ENCODE data around the gene GCA. TPM values are rescaled to one million over a fixed set of nuclear protein-coding genes. Genes with fewer than 3 reads are reported as not detected.

Gene GCA
- total RNA-seq, 1 donor from 2014 or later = 45.1 TPM

DNA sequence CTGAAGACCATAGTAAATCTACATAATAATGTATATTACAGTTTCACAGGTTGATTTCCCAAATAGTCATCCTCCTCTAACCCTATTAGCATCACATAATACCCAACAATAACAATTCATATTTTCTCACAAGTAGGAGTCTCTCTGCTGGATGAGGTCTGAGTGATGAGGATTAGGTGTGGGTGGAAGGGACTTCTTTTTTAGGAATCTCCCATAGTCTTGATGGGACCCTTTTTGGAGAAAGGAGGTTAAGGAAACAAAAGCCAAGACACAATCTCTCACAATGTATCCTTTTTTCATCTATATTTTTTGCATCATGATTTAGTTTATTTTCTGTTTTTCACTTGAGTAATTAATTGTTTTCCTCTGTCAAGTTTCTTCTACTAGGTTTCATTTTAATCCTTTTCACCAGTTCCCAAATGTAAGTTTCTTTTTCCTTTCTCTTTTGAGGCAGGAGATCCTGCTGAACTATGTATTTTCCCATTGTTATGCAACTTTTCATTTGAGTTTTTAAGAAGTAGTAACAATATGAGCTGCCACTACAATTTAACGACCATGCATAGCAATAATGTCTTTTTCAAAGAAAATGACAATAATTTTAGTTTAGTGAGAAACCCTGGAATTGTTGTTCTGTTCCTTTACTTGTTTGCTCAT is 22.9 kb upstream of the GCA start:
- intact Hi-C loops (cut with DNase I) = no loop called here
- no peak for DNase-seq (ENCODE audit: low spot score in 2 of 2)
- no peak overlapping the region for H3K27ac ChIP-seq
- H3K36me3 ChIP-seq = no peaks in the 10 kb centered on the region
- H3K4me1 ChIP-seq = peaks cover 4 to 21% of the 10 kb centered on the region in 2 donors
- H3K4me3 ChIP-seq = no peak overlapping the region
- H3K27me3 ChIP-seq = no peaks in the 10 kb centered on the region
- TF ChIP-seq, protein P1, sequence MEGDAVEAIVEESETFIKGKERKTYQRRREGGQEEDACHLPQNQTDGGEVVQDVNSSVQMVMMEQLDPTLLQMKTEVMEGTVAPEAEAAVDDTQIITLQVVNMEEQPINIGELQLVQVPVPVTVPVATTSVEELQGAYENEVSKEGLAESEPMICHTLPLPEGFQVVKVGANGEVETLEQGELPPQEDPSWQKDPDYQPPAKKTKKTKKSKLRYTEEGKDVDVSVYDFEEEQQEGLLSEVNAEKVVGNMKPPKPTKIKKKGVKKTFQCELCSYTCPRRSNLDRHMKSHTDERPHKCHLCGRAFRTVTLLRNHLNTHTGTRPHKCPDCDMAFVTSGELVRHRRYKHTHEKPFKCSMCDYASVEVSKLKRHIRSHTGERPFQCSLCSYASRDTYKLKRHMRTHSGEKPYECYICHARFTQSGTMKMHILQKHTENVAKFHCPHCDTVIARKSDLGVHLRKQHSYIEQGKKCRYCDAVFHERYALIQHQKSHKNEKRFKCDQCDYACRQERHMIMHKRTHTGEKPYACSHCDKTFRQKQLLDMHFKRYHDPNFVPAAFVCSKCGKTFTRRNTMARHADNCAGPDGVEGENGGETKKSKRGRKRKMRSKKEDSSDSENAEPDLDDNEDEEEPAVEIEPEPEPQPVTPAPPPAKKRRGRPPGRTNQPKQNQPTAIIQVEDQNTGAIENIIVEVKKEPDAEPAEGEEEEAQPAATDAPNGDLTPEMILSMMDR (IDR thresholded peaks at IDR 0.05) = no peak
- H3K9me3 ChIP-seq = no peaks in the 10 kb centered on the region

DNA sequence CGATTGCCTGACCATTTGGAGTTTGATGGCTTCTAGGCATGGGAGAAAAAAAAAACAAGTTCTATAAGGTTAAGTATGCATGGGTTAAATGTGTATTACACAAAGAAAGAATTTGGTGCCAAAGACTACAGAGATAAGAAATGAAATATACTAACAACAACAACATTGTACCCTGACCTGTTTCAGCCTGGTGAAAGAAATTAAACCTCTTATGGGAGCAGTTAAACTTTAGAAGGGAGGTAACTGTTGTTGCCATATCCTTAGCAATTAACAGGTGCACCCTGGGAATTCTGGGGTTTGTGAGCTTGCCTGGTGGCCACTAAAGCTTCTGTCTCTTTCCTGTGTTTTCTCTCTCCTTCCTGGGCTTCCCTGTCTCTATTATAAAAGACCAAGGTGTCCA is 19.0 kb upstream of the GCA start:
- Histone ChIP-seq H3K4me3 (no peak overlapping the region), H3K36me3 (no peaks in the 10 kb centered on the region), H3K27me3 (no peaks in the 10 kb centered on the region), H3K27ac (no peak overlapping the region), H3K4me1 (peaks cover 0 to 7% of the 10 kb centered on the region in 2 donors), H3K9me3 (no peaks in the 10 kb centered on the region)
- intact Hi-C loops (cut with DNase I) = no loop called here
- TF ChIP-seq, protein P1 (IDR thresholded peaks at IDR 0.05) = no peak
- DNase-seq (ENCODE audit: low spot score in 2 of 2) = no peak

DNA sequence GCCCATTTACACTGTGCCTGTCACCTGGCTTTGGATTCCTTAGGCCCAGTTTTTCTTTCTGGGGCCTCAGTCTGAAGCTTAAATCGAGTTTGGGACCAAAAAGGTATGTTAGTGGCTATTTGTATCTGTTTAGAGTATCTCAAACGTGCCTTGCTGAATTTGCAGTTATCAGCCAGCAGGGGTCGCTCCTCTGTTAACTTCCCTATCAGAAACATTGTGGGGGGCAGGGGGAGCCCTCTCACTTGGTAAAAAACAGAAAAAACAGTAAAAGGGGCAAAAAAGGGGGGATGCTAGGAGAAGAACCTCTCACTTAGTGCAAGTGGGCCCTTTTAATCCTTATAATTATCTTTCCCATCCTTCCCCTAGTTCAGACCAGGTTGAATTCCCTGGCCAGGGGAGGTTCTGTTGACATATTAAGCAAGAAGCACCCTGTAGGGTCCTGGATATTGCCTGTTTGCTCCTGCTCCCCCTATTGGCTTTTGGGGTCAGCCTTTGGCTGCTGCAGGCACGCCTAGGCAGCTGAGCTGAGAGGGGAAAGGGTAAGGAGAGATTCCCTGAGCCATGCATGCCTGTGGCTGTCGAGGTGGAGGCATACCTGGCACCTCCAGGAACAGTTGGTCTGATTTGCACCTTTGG is 16.7 kb upstream of the GCA start:
- TF ChIP-seq, protein P1 (IDR thresholded peaks at IDR 0.05) = peak in 2 of 3 experiments; percentile 27 to 29
- H3K27me3 ChIP-seq = no peaks in the 10 kb centered on the region
- no peaks in the 10 kb centered on the region for H3K9me3 ChIP-seq
- no peaks in the 10 kb centered on the region for H3K4me1 ChIP-seq
- no peak overlapping the region for H3K27ac ChIP-seq
- H3K36me3 ChIP-seq = no peaks in the 10 kb centered on the region
- H3K4me3 ChIP-seq = no peak overlapping the region
- DNase-seq (ENCODE audit: low spot score in 2 of 2) = no peak
- intact Hi-C loops (cut with DNase I) = no loop called here

DNA sequence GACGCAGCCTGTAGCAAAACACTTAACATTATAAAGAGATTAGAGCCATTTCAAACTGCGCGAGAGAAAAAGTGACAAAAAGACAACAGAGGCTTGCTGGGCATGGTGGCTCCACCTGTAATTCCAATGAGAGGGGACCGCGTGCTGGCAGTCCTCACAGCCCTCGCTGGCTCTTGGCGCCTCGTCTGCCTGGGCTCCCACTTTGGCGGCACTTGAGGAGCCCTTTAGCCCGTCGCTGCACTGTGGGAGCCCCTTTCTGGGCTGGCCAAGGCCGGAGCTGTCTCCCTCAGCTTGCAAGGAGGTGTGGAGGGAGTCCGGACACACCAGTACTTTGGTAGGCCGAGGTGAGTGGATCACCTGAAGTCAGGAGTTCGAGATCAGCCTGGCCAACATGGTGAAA is 16.1 kb upstream of the GCA start:
- TF ChIP-seq, protein P1 (IDR thresholded peaks at IDR 0.05) = no peak

DNA sequence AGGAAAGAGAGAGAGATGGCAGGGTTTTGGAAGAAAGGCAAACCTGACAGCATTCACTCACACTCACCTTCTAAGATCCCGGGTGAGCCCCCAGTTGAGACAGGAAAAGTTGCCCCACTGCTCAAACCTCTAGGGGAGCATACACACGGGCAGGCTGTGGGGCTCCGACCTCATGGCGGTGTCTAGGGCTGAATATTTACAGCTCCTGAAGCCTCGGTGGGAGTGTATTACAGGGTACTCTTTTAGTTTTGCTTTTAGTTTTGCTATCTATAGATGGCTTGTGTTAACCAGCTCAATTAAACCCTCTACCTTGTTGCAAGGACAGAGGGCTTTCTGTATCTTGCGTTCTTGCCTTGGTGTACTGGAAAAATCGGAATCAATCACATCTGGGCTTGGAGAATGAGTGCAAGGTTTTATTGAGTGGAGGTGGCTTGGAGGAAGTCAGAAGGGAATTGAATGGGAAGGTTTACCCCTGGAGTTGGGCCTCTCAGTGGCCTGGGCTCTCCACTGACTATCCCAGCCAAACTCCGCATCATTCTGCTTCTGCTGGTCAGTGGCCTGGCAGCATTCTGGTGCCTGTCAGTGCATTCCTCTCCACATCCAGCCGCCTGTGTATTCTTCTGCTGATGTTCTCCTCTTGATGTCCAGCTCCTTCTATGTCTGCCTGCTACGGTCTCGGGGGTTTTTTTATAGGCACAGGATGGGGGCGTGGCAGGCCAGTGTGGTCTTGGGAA is 15.3 kb upstream of the GCA start:
- Histone ChIP-seq H3K27me3 (no peaks in the 10 kb centered on the region), H3K27ac (no peak overlapping the region), H3K4me3 (no peak overlapping the region), H3K4me1 (no peaks in the 10 kb centered on the region), H3K36me3 (no peaks in the 10 kb centered on the region), H3K9me3 (no peaks in the 10 kb centered on the region)
- DNase-seq (ENCODE audit: low spot score in 2 of 2) = no peak
- TF ChIP-seq, protein P1 (IDR thresholded peaks at IDR 0.05) = no peak
- intact Hi-C loops (cut with DNase I) = no loop called here

More for the DNA sequence above, 16.1 kb upstream of the GCA start:
- no peaks in the 10 kb centered on the region for H3K36me3 ChIP-seq
- DNase-seq (ENCODE audit: low spot score in 2 of 2) = no peak
- no peaks in the 10 kb centered on the region for H3K27me3 ChIP-seq
- no peaks in the 10 kb centered on the region for H3K4me1 ChIP-seq
- intact Hi-C loops (cut with DNase I) = no loop called here
- no peaks in the 10 kb centered on the region for H3K9me3 ChIP-seq
- no peak overlapping the region for H3K27ac ChIP-seq
- no peak overlapping the region for H3K4me3 ChIP-seq
